ENCODE data around the gene OXCT1.
A peak's percentile ranks its signal among the peaks of the same experiment; 100 is the strongest.

OXCT1 gene

GRCh38 chr5:41883243-41883642, 13.0 kb upstream of the OXCT1 start:
- TF ChIP-seq GATA3 (IDR thresholded peaks at IDR 0.05; ENCODE audit: low read depth, low read length) (no peak), GATA2 (IDR thresholded peaks at IDR 0.05; ENCODE audit: low read depth, low read length) (0 out of 2 replicates have a peak, but pooled peaks have one; percentile 26)

- TF ChIP-seq GATA2 (IDR thresholded peaks at IDR 0.05; ENCODE audit: low read depth, low read length), result no peak
- TF ChIP-seq GATA3 (IDR thresholded peaks at IDR 0.05; ENCODE audit: low read depth, low read length), result no peak
These were observed 12.5 kb upstream of the OXCT1 start for GRCh38 chr5:41882765-41883164.

- TF ChIP-seq GATA2 (IDR thresholded peaks at IDR 0.05; ENCODE audit: low read depth, low read length) (no peak), GATA3 (IDR thresholded peaks at IDR 0.05; ENCODE audit: low read depth, low read length) (no peak)
These were observed 8.6 kb upstream of the OXCT1 start for GRCh38 chr5:41878643-41879478.

DNA sequence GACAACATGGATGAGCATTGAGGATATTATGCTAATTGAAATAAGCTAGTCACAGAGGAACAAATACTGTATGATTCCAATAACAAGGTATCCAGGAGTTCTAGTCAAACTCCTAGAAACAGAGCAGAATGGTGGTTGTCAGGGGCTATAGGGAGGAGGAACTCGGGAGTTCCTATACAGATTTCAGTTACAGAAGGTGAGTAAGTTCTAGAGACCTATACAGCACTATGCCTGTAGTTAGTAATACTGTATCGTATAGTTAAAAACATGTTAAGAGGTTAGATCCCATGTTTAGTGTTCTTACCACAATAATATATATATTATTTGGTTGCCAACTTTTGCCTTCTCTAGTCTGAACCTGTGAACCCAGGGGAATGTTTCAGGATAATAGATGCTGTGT, 7.9 kb upstream of the OXCT1 start:
- no peak for TF ChIP-seq GATA2 (IDR thresholded peaks at IDR 0.05; ENCODE audit: low read depth, low read length)
- no peak for TF ChIP-seq GATA3 (IDR thresholded peaks at IDR 0.05; ENCODE audit: low read depth, low read length)

- TF ChIP-seq GATA2 (IDR thresholded peaks at IDR 0.05; ENCODE audit: low read depth, low read length) (no peak), GATA3 (IDR thresholded peaks at IDR 0.05; ENCODE audit: low read depth, low read length) (no peak)
These were observed 7.2 kb upstream of the OXCT1 start for GRCh38 chr5:41877408-41877807.

DNA sequence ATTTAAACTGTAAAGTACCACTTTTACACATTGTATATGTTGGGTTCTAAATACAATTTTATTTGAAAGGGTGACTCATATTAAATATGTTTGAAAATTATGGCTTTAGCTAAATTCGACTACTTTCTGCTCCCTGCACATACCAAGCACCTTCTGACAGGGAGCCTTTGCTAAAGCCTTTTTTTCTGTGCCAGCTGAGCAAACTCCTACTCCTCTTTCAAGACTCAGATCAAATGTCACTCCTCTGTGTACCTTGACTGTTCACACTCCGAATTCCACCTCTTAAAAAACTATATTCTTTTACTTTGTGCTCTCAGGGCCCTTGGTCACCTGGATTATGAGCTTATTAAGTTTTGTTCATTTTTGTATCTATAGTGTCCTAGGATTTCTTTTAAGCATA, 6.5 kb upstream of the OXCT1 start:
- TF ChIP-seq GATA3 (IDR thresholded peaks at IDR 0.05; ENCODE audit: low read depth, low read length) (no peak), GATA2 (IDR thresholded peaks at IDR 0.05; ENCODE audit: low read depth, low read length) (no peak)

GRCh38 chr5:41875121-41875520, 4.9 kb upstream of the OXCT1 start:
- no peak for TF ChIP-seq GATA3 (IDR thresholded peaks at IDR 0.05; ENCODE audit: low read depth, low read length)
- no peak for TF ChIP-seq GATA2 (IDR thresholded peaks at IDR 0.05; ENCODE audit: low read depth, low read length)

DNA sequence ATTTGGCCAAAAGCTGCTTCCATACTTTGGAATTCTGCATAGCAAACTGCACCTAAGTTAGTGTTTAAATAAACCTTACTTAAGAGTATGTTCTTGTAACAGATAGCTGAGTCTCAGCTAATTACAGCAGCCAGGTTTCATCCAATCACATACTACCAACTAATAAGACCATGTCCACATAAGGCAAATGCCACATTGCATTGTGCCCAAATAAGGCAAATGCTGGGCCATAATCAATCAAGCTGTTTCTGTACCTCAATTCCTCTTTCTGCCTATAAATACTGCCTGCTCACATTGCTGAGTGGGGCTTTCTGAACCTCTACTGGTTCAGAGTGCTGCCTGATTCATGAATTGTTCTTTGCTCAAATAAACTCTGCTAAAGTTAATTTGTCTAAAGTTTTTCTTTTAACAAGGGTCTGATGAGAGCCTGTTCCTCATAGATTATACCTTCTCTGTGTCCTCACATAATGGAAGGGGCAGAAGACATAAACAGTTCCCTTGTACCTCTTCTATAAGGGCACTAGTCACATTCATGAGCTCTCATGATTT, 4.4 kb upstream of the OXCT1 start:
- TF ChIP-seq GATA2 (IDR thresholded peaks at IDR 0.05; ENCODE audit: low read depth, low read length) (no peak), GATA3 (IDR thresholded peaks at IDR 0.05; ENCODE audit: low read depth, low read length) (no peak)

GRCh38 chr5:41871852-41872251, 1.6 kb upstream of the OXCT1 start:
- no peak for TF ChIP-seq GATA3 (IDR thresholded peaks at IDR 0.05; ENCODE audit: low read depth, low read length)
- no peak for TF ChIP-seq GATA2 (IDR thresholded peaks at IDR 0.05; ENCODE audit: low read depth, low read length)

GRCh38 chr5:41870627-41871048, 413 bp upstream of the OXCT1 start:
- no peak for TF ChIP-seq GATA3 (IDR thresholded peaks at IDR 0.05; ENCODE audit: low read depth, low read length)
- no peak for TF ChIP-seq GATA2 (IDR thresholded peaks at IDR 0.05; ENCODE audit: low read depth, low read length)

- TF ChIP-seq GATA3 (IDR thresholded peaks at IDR 0.05; ENCODE audit: low read depth, low read length) (no peak), GATA2 (IDR thresholded peaks at IDR 0.05; ENCODE audit: low read depth, low read length) (no peak)
These were observed 988 bp downstream of the OXCT1 start for GRCh38 chr5:41869151-41869723.

DNA sequence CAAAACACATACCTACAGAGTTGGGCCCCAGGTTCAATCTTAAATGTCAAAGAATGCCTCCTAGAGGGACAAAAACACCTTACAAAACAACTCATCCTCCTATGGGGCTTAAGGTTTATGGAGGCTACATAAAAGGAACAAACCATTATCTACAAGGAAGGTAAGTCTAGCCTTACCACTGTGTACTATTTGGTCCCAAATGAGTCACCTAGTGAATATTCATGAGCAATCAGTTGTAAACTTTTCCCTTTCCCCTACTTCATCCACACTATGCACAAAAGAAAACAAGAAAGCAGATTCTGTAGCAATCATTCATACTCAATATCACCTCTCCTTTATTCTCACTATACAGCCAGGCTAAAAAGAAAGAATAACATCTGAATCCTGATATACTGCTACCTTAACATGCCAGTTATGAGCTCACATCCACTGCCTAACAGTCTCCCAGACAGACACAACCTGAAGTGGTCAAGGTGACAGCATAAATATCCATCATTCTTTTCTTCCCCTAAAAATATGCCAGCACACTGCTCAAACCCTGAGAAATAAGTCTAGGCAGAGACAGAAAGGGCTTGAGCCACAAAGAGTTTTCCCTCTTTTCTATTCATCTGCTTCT, 6.2 kb downstream of the OXCT1 start:
- TF ChIP-seq GATA3 (IDR thresholded peaks at IDR 0.05; ENCODE audit: low read depth, low read length) (no peak), GATA2 (IDR thresholded peaks at IDR 0.05; ENCODE audit: low read depth, low read length) (no peak)

- TF ChIP-seq GATA3 (IDR thresholded peaks at IDR 0.05; ENCODE audit: low read depth, low read length), result no peak
- TF ChIP-seq GATA2 (IDR thresholded peaks at IDR 0.05; ENCODE audit: low read depth, low read length), result no peak
These were observed 11.3 kb downstream of the OXCT1 start for GRCh38 chr5:41858890-41859289.

DNA sequence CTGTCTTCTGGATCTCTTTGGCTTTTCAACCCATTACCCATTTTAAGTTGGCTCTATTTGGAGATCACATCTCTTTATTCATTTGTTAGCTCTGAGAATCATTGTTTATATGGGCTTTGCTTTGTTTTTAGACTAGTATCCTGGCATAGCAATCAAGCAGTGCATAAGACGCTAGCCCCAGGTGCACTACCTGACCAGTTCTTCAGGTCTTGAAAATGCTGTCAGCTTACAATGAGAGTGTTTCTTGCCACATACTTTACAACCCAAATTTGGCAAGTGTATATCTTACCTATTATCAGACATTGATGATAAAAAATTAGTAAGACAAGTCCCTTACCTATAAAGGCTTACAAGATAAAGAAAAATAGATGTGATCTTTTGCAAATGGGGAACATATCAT, 12.2 kb downstream of the OXCT1 start:
- TF ChIP-seq GATA3 (IDR thresholded peaks at IDR 0.05; ENCODE audit: low read depth, low read length), result no peak
- no peak for TF ChIP-seq GATA2 (IDR thresholded peaks at IDR 0.05; ENCODE audit: low read depth, low read length)

Measured in SH-SY5Y (cell line).